ENCODE results near the gene SRRT.
"Not testable (repeated sequence)": the region's sequence is repeated elsewhere in the genome, so short reads cannot be mapped to it uniquely, and the experiment has no call there.

The SRRT gene

GRCh38 chr7:100911484-100911883, 36.6 kb downstream of the SRRT start:
- no peak for DNase-seq
- intact Hi-C loops (cut with DNase I) = no loop called here

GRCh38 chr7:100914208-100914878, 39.4 kb downstream of the SRRT start:
- no peak for DNase-seq
- intact Hi-C loops (cut with DNase I) = no loop called here

- no peak for DNase-seq
- intact Hi-C loops (cut with DNase I) = no loop called here
These were observed 40.1 kb downstream of the SRRT start for GRCh38 chr7:100914879-100915447.

- DNase-seq; intact Hi-C loops (cut with DNase I): not testable (repeated sequence)
These were observed 44.4 kb downstream of the SRRT start for GRCh38 chr7:100919335-100919734.

GRCh38 chr7:100919779-100920437, 45.0 kb downstream of the SRRT start:
- intact Hi-C loops (cut with DNase I); DNase-seq: not testable (repeated sequence)

- DNase-seq = no peak
- intact Hi-C loops (cut with DNase I) = no loop called here
These were observed 46.1 kb downstream of the SRRT start for GRCh38 chr7:100921039-100921438.

GRCh38 chr7:100923616-100924015, 48.7 kb downstream of the SRRT start:
- DNase-seq; intact Hi-C loops (cut with DNase I): not testable (repeated sequence)

GRCh38 chr7:100929808-100930174, 54.9 kb downstream of the SRRT start:
- DNase-seq = no peak
- intact Hi-C loops (cut with DNase I) = no loop called here

- intact Hi-C loops (cut with DNase I) = no loop called here
- DNase-seq = no peak
These were observed 58.8 kb downstream of the SRRT start for GRCh38 chr7:100933734-100934133.

GRCh38 chr7:100935381-100935780, 60.5 kb downstream of the SRRT start:
- intact Hi-C loops (cut with DNase I); DNase-seq: not testable (repeated sequence)

- intact Hi-C loops (cut with DNase I); DNase-seq: not testable (repeated sequence)
These were observed 61.3 kb downstream of the SRRT start for GRCh38 chr7:100936167-100936566.
